GM18861 (cell line): ENCODE data around the gene ARMCX4.
A peak's percentile ranks its signal among the peaks of the same experiment; 100 is the strongest.
"Not testable (repeated sequence)": the region's sequence is repeated elsewhere in the genome, so short reads cannot be mapped to it uniquely, and the experiment has no call there.

Source experiments
- ATAC-seq: cut with Tn5 transposase; IDR thresholded peaks from one replicate; pipeline ENCODE4 v1.9.1; 2021; ENCODE audit not compliant: unreplicated experiment

The ARMCX4 gene

GRCh38 chrX:101485212-101485949 is at the start of gene ARMCX4:
TSS of gene ARMCX4 (plus strand) at chrX:101485456. CDS start at chrX:101488590, 3,134 bp downstream.
- ATAC-seq = no peak

- no peak for ATAC-seq
Measured at GRCh38 chrX:101442085-101442484, 43.2 kb upstream of the ARMCX4 start.

- ATAC-seq = no peak
Measured at GRCh38 chrX:101449279-101449678, 36.0 kb upstream of the ARMCX4 start.

GRCh38 chrX:101450085-101450484 is 35.2 kb upstream of the ARMCX4 start:
- no peak for ATAC-seq

- ATAC-seq = no peak
Measured at GRCh38 chrX:101450961-101451360, 34.3 kb upstream of the ARMCX4 start.

- ATAC-seq = no peak
Measured at GRCh38 chrX:101452056-101452455, 33.2 kb upstream of the ARMCX4 start.

GRCh38 chrX:101460669-101461068 is 24.6 kb upstream of the ARMCX4 start:
- no peak for ATAC-seq

GRCh38 chrX:101462892-101463291 is 22.4 kb upstream of the ARMCX4 start:
- ATAC-seq = peak; percentile 69

GRCh38 chrX:101478366-101478765 is 6.9 kb upstream of the ARMCX4 start:
- ATAC-seq = no peak

GRCh38 chrX:101482296-101482695 is 3.0 kb upstream of the ARMCX4 start:
- no peak for ATAC-seq

GRCh38 chrX:101483705-101484104 is 1.6 kb upstream of the ARMCX4 start:
- ATAC-seq = no peak

- ATAC-seq = no peak
Measured at GRCh38 chrX:101484135-101484534, 1.1 kb upstream of the ARMCX4 start.

GRCh38 chrX:101488796-101489195 is 3.5 kb downstream of the ARMCX4 start:
- no peak for ATAC-seq

- no peak for ATAC-seq
Measured at GRCh38 chrX:101491943-101492342, 6.7 kb downstream of the ARMCX4 start.

- no peak for ATAC-seq
Measured at GRCh38 chrX:101493225-101493624, 8.0 kb downstream of the ARMCX4 start.

- ATAC-seq = not testable (repeated sequence)
Measured at GRCh38 chrX:101502929-101503328, 17.7 kb downstream of the ARMCX4 start.

- no peak for ATAC-seq
Measured at GRCh38 chrX:101507372-101507771, 22.1 kb downstream of the ARMCX4 start.

GRCh38 chrX:101507986-101508385 is 22.7 kb downstream of the ARMCX4 start:
- ATAC-seq = no peak

- ATAC-seq = no peak
Measured at GRCh38 chrX:101530944-101531343, 45.7 kb downstream of the ARMCX4 start.
